HG02973 (cell line): ENCODE measurements around the gene SPPL3.
"Not testable (repeated sequence)": the region's sequence is repeated elsewhere in the genome, so short reads cannot be mapped to it uniquely, and the experiment has no call there.

Experiments
- ATAC-seq: cut with Tn5 transposase; IDR thresholded peaks from one replicate; pipeline ENCODE4 v1.9.1; 2021; ENCODE audit warnings: moderate library complexity; ENCODE audit not compliant: unreplicated experiment

The SPPL3 gene

DNA sequence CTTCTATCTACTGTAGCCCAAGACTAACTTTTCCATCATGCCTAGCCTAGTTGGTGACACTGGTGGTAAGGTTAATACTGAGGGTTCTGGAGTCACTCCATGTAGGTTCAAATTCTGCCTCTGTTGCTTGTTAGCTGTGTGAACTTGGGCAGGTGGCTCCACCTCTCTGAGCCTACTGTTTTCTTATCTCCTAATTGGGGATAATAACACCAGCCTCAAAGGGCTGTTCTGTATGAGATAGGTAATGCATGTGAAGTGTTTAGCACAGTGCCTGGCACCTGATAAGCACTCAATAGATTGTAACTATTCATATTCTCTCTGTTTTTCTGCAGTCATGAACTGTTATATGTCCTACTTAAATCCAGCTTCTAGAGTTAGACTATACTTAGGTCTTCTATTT, 17.5 kb upstream of the SPPL3 start:
- no peak for ATAC-seq

DNA sequence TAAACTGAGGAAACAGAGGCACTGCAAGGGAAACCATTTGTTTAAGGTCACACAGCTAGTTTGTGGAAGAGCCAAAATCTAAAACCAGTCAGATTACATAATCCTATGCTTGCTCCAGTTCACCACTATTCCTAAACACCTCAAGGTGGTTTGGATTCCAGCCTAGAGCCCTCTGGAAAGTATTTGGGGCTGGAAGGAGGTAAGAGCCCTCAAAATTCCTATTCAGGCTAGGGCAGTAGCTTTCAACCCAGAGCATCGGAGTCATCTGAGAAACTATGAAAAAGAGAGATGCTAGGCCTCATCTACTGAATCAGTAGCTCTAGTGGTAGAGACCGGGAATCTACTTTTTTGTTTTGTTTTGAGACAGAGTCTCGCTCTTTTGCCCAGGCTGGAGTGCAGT, 16.0 kb upstream of the SPPL3 start:
- no peak for ATAC-seq

DNA sequence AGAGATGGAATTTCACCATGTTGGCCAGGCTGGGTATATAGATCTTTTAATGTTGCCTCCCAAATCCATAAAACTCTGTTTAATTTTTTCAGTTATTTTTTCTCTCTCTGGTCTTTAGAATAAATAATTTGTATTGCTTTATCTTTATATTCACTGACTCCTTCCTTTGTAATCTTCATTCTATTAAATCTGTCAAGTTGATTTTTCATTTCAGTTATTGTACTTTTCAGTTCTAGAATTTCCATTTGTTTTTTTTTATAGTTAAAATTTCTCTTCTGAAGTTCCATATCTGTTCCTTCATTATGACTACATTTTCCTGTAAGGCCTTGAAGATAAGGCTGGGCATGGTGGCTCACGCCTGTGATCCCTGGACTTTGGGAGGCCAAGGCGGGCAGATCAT, 13.6 kb upstream of the SPPL3 start:
- ATAC-seq: no peak

DNA sequence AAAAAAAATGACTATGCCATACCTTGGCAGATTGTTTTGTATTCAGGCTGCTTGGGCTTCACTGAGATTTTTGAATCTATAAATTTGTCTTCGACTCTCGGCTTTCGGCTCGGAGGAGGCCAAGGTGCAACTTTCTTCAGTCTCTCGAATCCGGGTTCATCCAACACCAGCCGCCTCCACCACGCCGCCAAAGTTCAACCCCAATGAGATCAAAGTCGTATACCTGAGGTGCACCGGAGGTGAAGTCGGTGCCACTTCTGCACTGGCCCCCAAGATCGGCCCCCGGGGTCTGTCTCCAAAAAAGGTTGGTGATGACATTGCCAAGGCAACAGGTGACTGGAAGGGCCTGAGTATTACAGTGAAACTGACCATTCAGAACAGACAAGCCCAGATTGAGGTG, 12.4 kb upstream of the SPPL3 start:
- no peak for ATAC-seq

DNA sequence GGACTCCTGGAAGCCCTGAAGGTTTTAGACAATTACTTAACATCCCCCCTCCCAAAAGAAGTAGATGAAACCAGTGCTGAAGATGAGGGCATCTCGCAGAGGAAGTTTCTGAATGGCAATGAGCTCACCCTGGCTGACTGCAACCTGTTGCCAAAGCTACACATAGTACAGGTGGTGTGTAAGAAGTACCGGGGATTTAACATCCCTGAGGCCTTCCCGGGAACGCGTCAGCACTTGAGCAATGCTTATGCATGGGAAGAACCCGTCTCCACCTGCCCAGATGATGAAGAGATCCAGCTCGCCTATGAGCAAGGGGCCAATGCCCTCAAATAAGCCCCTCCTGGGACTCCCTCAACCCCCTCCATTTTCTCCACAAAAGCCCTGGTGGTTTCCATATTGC, 10.6 kb upstream of the SPPL3 start:
- no peak for ATAC-seq

DNA sequence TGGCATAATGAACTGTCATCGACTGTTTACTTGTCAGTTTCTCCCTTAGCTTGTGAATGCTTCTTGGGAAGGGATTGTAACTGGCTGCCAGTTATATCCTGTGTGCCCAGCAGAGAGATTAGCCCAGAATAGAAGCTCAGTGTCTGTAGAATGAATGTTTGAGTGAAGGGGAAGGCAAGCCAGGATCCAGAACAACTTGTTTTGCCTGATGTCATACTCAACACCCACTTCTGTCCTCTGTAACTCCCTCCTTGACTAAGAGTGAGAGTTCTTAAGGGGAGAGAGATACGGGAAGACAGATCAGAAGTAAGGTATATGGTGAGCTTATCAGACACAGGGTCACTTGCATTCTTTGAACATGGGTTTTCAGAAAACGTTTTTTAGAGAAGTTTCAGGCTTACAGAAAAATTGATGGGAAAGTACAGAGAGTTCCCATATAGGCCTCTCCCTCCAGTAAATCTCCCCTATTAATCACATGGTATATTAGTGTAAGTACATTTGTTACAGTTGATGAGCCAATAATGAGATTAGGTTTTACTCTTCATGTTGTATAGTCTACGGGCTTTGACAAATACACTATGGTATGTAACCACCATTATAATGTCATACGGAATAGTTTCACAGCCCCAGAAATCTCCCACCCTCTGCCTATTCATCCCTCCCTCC, 5.6 kb upstream of the SPPL3 start:
- ATAC-seq: no peak

DNA sequence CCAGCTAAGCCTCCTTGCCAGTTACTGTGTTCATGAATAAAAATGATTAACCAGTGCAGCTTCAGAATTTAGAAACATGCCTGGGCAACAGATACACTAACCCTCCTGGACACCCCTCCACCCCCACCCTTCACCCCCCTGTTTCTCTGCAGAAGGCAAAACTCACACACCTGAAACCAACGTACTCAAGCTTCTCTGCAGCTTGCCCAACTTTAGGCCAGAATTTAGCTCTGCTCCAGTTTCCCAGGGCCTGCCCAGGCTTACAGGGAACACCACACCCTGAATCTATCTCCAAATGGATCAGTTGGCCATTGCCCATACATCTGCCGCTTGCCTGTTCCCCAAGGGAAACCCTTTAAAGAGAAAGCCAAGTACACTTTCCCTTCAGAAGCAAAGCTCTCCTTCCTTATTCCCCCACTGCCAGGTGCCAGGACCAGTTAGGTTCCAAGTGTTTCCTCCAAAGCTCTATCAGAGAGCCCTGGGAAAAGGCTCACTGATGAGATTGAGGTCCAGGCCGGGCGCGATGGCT, 1.8 kb upstream of the SPPL3 start:
- no peak for ATAC-seq

DNA sequence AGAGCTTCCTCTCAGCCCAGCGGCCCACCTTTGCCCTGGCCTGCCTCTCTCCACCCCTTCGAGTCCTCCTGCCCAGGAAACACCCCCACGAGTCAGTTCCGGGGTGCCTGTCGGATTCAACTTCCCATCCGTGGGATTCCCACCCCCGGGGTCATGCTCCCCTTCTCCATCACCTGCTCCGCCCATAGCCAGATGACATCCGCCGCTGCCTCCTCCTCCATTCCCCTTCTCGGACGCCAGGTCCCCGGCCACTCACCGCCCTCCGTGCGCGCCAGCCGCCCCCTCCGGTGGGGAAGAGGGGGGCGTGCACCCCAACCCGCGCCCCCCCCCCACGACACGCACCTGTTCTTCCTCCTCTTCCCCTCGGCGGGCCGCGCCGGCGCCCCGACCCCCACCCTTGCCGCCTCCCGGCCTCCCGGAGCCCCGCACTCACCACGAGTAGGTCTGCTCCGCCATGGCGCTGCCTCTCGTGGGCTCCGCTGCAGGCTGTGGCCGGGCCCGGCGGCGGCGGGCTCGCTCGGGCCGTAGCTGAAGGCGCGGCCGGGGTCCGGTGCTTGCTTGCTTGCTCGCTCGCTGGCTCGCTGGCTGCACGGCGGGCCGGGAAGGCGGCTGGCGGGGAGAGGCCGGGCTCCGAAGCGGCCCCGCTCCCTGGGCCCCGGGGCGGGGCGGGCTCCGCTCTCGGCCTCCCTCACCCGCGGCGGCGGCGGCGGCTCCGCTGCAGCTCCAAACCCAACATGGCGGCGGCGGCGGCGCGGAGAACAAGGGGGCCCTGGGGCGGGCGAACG, 554 bp downstream of the SPPL3 start:
- ATAC-seq: peak; percentile 40

DNA sequence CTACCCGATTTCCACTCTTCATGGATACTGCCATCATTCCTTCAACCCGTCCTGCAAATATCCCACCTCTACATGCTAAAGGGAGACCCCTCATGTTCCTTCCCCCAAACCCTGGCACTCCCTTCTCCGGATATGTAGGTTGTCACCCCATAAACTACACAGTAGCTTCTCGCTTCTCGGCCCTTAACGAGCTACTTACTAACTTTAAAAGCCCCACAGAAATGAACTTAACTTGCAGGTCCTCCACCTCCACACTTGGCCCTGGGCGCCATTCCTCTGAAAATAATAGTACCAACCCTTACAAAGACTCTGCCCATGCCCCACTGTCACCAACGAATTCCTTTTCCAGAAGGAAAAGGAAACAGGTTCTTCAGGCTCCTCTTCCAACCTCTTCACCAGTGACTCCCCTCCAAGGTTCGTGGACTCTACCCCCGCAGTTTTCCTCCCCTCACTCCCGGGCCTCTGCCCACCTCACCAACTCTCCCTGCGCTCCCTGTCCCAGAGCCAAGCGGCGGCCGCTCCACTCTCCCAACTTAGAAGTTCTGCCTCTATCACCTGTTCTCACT, 1.2 kb downstream of the SPPL3 start:
- ATAC-seq: no peak

DNA sequence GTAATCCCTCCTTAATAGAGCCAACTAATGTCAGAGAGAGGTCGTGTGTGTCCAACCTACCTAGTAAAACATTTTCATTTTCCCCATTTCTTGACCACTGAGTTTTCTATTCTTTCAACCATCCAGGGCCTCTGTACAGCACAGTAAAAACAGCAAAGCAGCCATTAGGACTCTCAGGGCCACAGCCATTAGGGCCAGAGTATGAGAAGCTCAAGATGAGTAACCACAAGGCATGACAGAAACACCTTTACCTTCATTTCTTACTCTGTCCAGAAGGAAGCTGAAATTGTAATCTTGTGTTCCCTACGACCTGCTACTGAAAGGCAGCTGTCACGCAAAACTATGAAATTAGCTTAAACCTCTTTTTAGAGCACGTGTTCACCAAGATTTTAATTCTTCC, 2.3 kb downstream of the SPPL3 start:
- no peak for ATAC-seq

DNA sequence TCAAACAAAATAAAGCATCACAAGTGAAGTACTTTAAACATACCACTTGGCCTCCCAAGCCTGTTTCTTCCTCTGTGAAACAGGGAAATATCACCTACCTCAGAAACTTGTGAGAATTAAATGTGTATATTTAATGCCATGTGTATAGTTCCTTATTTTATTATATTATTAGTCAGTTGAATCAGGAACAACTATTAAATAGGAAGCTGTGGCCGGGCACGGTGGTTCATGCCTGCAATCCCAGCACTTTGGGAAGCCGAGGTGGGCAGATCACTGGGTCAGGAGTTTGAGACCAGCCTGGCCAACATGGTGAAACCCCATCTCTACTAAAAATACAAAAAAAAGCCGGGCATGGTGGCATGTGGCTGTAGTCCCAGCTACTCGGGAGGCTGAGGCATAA, 3.1 kb downstream of the SPPL3 start:
- ATAC-seq: not testable (repeated sequence)

DNA sequence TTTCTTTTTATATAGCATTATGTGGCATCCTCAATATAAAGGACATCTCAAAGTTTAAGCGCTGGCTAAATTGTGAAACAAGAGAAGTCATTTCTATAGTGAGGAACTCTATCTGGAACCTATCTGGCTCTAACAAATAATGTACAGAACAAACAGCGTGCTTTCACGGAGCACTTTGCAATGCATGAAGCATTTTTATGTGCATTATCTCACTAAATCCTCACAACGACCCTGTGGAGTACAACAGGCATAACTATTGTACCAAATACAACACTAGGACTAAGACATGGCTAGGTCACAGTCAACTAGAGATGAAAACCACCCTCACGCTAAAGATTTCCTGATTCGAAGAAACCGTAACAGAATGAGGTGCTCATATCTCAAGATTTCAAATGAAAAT, 8.6 kb downstream of the SPPL3 start:
- ATAC-seq: no peak

DNA sequence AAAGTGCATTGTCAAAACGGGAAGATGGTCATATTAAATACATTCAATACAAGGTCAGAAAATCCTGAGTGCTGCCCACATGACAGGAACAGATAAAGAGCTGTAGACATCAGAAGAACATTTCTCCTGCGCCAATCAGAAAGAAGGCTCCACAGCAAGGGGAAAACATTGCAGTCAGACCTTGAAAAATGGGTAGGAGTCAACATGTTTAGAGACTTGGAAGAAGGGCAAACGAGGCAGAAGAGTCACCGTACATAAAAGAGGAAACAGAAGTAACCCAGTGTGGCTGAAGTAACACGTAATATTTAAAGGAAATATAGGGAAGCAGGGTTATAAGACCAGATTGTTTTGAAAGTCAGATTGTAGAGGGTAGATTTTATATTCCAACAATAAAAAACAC, 11.9 kb downstream of the SPPL3 start:
- no peak for ATAC-seq

DNA sequence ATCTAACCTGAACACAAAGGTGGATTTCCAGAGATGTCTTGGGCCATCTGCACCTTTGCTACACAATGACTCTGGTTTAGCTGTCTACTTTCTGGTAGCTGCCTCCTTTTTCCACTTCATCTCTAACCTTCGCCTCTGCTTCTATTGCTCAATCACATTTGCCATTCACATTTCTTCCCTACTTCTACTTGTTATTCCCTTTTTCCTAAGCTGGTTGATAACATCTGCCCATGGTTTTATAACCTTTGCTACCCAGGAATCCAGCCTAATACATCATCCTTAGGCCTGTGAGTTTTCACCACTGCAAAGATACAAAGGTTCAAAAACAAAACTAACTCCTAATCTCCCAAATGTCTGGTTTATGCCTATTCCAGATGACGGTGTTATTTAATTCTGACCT, 13.2 kb downstream of the SPPL3 start:
- no peak for ATAC-seq

DNA sequence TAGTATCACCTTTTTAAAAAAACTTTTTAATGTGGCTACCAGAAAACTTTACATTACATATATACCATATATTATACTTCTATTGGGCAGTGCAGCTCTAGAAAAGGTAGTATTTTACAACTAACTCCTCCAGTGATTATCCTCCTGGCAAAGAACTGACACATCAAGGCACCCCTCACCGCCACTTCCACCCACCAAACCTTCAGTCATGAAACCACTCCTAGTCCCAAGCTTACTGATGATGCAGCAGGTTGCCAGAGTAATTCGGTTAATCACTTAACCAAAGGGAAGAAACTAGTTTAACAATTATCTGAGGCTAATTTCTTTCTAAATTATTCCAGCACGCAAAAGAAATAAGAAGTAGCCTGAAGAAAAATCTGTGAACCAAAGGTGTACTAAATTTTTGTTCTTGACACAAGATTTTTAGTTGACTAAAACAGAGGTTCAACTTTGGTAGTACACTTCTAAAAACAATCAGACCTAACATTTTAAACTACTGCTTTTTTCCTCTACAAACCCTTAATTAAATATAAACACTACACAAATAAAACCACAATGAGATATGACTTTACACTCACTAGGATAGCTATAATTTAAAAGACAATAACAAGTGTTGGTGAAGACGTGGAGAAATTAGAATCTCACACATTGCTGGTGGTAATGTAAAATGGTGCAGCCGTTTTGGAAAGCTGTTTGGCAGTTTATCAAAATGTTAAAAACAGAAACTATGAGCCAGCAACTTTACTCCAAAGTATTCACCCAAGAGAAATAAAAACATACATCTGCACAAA, 16.7 kb downstream of the SPPL3 start:
- ATAC-seq: no peak

DNA sequence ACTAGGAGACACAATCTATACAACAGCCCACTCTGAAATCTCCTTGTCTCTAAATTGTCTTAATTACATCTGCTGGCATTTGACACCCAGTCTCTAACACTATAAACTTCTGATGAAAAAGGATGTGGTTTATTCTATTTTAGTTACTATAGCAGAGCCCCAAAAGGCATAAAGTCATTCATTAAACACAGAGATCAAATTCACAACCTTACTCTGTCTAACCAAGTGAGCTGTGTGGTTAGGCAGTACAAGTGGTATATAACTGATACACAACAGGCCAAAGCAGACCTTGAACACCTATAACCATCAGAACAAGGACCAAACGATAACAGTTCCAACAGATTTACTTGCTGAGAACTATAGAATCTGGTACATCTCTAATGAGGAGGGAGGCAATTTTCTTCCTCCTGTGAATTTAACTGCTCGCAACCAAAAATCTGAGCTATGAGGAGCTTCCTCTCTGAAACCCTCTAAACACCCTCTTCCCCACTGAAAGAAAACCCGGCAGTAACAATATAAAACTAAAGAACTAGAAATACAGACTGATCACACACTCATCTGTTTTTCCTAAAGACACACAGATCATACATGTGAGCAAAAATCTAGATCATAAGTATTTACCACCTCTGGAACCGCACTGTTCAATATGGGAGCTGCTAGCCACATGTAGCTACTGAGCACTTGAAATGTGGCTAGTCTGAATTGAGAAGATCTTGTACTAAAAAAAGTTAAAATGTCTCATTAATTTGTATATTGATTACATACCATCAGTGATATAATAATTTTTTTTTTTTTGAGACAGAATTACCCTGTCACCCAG, 17.7 kb downstream of the SPPL3 start:
- ATAC-seq: no peak

DNA sequence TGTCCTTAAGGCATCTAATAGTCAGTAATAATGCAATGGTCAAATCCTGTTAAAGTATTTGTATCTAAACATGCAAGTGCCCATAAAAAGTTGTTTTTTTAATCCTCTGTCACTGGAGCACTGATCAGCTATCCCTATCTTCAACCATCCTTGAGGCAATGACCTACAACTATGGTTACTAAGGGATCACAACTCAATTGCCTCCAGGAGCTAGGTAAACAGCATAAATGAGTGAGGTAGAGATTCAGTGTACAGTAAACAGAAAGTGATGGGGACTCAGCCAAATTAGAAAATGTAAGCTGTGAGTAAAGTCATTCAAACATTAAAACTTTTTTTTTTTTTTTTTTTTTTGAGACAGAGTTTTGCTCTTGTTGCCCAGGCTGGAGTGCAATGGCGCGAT, 18.6 kb downstream of the SPPL3 start:
- no peak for ATAC-seq

DNA sequence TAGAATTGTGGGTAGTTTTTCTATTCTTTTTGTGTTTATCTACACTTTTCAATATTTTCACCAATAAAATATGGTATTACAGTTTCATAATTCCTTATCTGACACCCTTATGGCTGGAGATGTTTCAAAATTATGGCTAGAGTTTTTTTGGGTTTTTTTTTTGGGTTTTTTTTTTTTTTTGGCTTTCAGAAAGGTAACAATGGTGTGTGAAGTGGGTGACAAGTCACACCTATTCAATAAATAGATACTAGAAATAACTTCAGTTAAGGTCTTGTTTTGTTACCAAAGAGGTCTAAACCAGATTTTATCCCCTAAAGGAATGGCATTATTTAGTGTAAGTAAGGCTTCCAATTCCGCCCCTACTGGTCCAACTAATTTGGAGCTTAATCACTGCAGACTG, 19.5 kb downstream of the SPPL3 start:
- ATAC-seq: no peak

DNA sequence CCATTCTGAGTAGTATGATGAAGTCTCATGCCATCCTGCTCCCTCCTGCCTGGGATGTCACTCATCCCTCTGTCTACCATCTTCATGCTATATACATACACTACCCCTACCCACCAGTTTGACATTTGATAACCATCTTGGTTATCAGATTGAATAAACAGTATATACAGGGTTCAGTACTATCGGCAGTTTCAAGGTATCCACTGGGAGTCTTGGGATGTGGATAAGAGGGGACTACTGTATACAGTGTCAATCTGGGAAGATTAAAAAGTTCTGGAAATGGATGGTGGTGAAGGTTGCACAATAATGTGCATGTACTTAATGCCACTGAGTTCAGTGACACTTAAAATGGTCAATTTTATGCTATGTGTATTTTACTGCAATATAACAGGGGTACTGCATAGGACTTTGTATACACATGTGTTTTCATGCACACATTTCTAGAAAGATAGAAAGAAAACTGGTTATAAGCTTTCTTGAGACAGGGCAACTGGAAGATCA, 22.1 kb downstream of the SPPL3 start:
- no peak for ATAC-seq

DNA sequence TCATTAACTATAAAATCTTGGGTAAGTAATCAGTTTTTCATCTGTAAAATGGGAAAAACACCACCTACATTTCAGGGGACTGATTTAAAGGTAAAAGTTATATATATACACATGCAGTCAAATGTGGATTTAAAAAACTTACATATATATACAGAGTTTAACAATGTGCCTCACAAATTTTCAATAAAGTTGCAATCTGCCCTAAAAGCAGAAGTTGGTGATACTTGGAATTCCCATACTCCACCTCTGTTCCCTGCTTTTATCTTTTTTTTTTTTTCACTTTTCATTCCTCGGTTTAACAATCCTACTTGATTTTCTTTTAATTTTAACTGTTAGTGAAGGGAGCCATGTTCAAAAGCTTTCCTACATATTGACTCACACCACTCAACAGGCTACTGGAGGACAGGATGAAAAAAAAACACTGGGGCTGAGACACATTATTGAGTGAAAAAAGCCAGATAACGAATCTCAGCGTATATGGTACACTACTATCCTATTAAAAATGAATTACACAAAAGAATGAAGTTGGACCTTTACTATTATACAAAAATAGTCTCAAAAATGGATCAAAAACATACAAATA, 24.3 kb downstream of the SPPL3 start:
- no peak for ATAC-seq
